Fibroblast of pulmonary artery (primary cell): ENCODE data around the gene LYRM1.

Source experiments
- DNase-seq: peaks from one replicate; pipeline ENCODE4 v3.0.0-alpha.2; 2010; ENCODE audit warnings: low read depth
- H3K4me3 ChIP-seq: replicated peaks from 2 replicates; pipeline ENCODE4 v1.5.1; 2011; ENCODE audit warnings: low read depth, mild to moderate bottlenecking, control low read depth, low read length, moderate library complexity
- CTCF ChIP-seq: IDR thresholded peaks from 2 replicates; pipeline ENCODE4 v1.5.1; 2011; ENCODE audit warnings: mild to moderate bottlenecking, control low read depth, low read length, inconsistent platforms; ENCODE audit errors: missing control alignments

Gene LYRM1

GRCh38 chr16:20950294-20950693 is 49.7 kb downstream of the LYRM1 start:
- no peak for DNase-seq
- TF ChIP-seq CTCF: no peak
- no peak overlapping the region for H3K4me3 ChIP-seq

DNA sequence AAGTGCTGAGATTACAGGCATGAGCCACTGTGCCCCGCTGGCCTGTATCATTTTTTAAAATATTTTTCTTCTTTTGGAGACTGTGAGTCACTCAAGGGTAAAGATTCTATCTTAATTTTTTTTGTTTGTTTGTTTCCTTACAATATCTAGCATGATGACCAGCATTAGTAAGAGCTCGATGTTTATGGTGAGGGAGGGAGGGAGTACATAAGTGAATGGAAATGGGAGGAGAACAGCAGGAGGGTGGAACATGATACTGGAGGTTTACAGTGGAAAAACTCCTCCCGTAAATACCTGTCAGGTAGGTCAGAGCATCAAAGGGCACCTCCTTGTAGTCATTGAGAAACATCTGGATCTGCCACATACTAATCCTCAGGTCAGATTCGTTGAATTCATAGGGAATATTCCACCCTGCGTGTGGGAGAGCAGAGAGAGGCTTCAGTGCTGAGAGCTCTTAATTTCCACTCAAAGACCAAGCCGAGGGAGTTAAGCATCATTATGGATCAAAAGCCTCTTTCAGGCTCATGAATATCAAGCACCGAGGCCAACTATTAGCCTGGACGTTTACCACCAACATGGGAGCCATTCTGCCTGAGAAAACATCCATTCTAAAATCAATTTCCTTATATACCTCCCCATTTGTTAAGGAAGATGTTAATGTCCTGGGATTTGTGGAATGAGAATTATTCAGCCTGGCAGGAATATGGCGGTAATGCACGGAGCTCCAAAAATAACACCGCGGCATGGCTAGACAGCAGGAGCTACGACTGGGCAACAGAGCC is 51.8 kb downstream of the LYRM1 start:
- no peak for DNase-seq
- no peak overlapping the region for H3K4me3 ChIP-seq
- no peak for TF ChIP-seq CTCF

DNA sequence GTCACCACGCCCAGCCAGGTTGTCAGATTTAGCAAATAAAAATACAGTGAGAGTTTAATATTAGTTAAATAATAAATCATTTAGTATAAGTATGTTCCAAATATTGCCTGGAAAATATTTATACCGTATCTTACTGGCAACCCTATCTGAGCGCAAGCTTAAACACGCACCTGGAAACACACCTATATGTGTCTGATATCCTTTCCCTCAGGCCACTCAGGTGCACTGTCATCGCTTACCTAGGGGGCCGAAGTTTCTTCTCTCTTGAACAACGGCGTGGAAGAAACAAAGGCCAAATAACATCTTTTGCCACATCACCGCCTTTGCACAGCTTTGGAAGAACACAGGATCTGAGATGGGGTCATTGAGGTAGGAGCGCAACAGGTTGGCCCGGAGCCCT is 54.0 kb downstream of the LYRM1 start:
- no peak overlapping the region for H3K4me3 ChIP-seq
- no peak for DNase-seq
- no peak for TF ChIP-seq CTCF

DNA sequence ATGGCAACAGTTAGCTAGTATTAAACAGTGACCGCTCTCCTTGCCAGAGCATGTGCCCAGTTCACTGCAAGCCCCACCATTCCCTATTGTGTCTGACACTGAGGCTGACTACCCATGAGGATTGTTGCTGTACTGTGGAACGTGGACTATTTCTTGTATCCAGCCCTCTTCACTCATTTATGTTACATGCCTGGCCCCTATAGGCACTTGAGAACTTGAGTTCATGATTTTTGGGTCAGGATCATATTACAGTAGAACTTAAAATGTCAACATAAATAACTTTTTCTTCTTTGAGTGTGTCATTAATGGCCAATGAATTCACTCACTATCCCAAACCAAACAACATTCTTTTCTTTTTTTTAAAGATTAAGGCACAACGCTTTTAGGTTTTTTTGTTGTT is 55.7 kb downstream of the LYRM1 start:
- H3K4me3 ChIP-seq: no peak overlapping the region
- peak; percentile 41 for DNase-seq
- TF ChIP-seq CTCF: no peak

DNA sequence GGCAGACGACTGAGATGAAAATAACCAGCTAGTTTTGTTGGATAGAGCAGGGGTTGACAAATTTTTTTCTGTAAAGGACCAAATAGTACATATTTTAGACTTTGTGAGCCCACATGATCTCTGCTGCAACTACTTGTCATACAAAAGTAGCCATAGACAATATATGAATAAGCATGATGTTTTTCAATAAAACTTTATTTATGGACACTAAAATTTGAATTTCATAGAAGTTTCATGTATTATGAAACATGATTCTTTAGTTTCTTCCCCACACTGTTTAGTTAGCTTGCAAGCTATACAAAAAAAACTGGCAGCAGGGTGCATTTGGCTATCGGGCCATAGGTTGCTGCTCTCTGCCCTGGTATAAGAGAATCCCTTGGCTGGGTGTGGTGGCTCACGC is 56.6 kb downstream of the LYRM1 start:
- TF ChIP-seq CTCF: no peak
- H3K4me3 ChIP-seq: no peak overlapping the region
- DNase-seq: no peak

DNA sequence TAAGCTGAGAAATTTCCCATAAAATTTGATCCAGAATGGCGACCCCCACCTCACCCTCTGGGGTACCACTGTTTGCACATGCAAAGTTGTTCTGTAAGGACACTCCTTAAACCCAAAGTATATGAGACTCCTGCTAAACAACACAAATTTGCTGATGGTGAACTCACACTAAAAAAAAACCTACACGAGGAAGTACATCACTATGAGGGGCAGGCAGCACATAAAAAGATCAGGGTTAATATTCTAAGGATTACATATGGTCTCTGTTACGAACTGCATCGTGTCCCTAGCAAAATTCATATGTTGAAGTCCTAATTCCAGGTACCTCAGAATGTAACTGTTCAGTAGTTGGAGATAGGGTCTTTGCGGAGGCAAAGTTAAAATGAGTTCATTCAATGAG is 60.3 kb downstream of the LYRM1 start:
- no peak for DNase-seq
- no peak for TF ChIP-seq CTCF
- H3K4me3 ChIP-seq: no peak overlapping the region

GRCh38 chr16:20968765-20969164 is 68.2 kb downstream of the LYRM1 start:
- no peak for TF ChIP-seq CTCF
- no peak for DNase-seq
- no peak overlapping the region for H3K4me3 ChIP-seq
